SU-DHL-6 (cell line): Measurements from ENCODE around the gene CNTN5.

Experiments used
- H2AFZ ChIP-seq: fragments of 200-600 bp; sonication (generic); 2 replicates; pipeline ENCODE4 v1.6.1; 2014; ENCODE audit warnings: low read depth, mild to moderate bottlenecking, moderate library complexity, mixed read lengths, antibody characterized with exemption, low read length; ENCODE audit not compliant: severe bottlenecking
- H3F3A ChIP-seq: fragments of 200-600 bp; shearing (Covaris generic); 2 replicates; pipeline ENCODE4 v1.6.0; 2016; ENCODE audit warnings: antibody characterized with exemption, mild to moderate bottlenecking; ENCODE audit not compliant: insufficient read depth
- H3K27ac ChIP-seq: fragments of 200-600 bp; sonication (generic); 2 replicates; pipeline ENCODE4 v1.5.1; 2016; ENCODE audit warnings: low read depth, mild to moderate bottlenecking, low read length, moderate library complexity, mixed read lengths
- H3K27me3 ChIP-seq: fragments of 200-600 bp; sonication (generic), shearing (Covaris generic); 2 replicates; pipeline ENCODE4 v1.6.0; 2014; ENCODE audit warnings: mild to moderate bottlenecking, low read length
- H3K36me3 ChIP-seq: fragments of 200-600 bp; sonication (generic); 2 replicates; pipeline ENCODE4 v1.6.1; 2014; ENCODE audit warnings: mild to moderate bottlenecking, low read length, mixed read lengths
- H3K4me2 ChIP-seq: fragments of 300-600, 200-600 bp; shearing (Covaris generic), sonication (generic); 2 replicates; pipeline ENCODE4 v1.6.0; 2014; ENCODE audit warnings: low read length, low read depth, mild to moderate bottlenecking; ENCODE audit not compliant: poor library complexity, severe bottlenecking
- H3K4me3 ChIP-seq: fragments of 200-600 bp; sonication (generic); 2 replicates; pipeline ENCODE4 v1.5.1; 2014; ENCODE audit warnings: antibody characterized with exemption, low read length, mild to moderate bottlenecking, mixed read lengths; ENCODE audit not compliant: insufficient read depth, poor library complexity, severe bottlenecking
- H3K79me2 ChIP-seq: fragments of 200-600 bp; sonication (generic); 2 replicates; pipeline ENCODE4 v1.6.1; 2014; ENCODE audit warnings: mild to moderate bottlenecking, low read length, moderate library complexity; ENCODE audit not compliant: insufficient read depth
- H3K9ac ChIP-seq: fragments of 200-600 bp; sonication (generic); 2 replicates; pipeline ENCODE4 v1.7.0; 2014; ENCODE audit warnings: mild to moderate bottlenecking, low read length
- H3K9me2 ChIP-seq: fragments of 200-600 bp; sonication (generic); replicated peaks from 2 replicates; pipeline ENCODE4 v1.6.1; 2014; ENCODE audit warnings: low read length; ENCODE audit not compliant: insufficient read depth
- H3K9me3 ChIP-seq: fragments of 200-600 bp; sonication (generic); 2 replicates; pipeline ENCODE4 v1.6.1; 2014; ENCODE audit warnings: low read length, mixed read lengths; ENCODE audit not compliant: insufficient read depth
- H4K20me1 ChIP-seq: fragments of 200-600 bp; sonication (generic); 2 replicates; pipeline ENCODE4 v1.6.1; 2014; ENCODE audit warnings: low read depth, mild to moderate bottlenecking, antibody characterized with exemption, low read length, moderate library complexity, mixed read lengths
- CTCF ChIP-seq: fragments of 200-600 bp; sonication (generic); IDR thresholded peaks from one replicate; pipeline ENCODE4 v1.5.1; 2017; ENCODE audit warnings: antibody characterized with exemption, mild to moderate bottlenecking, low read length, moderate library complexity; ENCODE audit not compliant: insufficient read depth, poor library complexity, severe bottlenecking
- EZH2phosphoT487 ChIP-seq: fragments of 200-600 bp; sonication (generic), shearing (Covaris generic); conservative IDR thresholded peaks from 2 replicates; pipeline ENCODE4 v1.6.1; 2018; ENCODE audit warnings: mild to moderate bottlenecking, antibody characterized with exemption, low read length, moderate library complexity, mixed read lengths

Gene CNTN5

GRCh38 chr11:99695106-99695505 is 674.4 kb downstream of the CNTN5 start:
- Histone ChIP-seq H3K9me3 (no peaks in the 10 kb centered on the region), H4K20me1 (no peaks in the 10 kb centered on the region), H3K27me3 (no peaks in the 10 kb centered on the region), H3F3A (no peaks in the 10 kb centered on the region), H3K9ac (no peak overlapping the region), H3K4me3 (no peak overlapping the region), H3K4me2 (no peak overlapping the region), H3K27ac (no peak overlapping the region), H2AFZ (no peak overlapping the region), H3K36me3 (no peaks in the 10 kb centered on the region), H3K9me2 (no peaks in the 10 kb centered on the region), H3K79me2 (no peaks in the 10 kb centered on the region)
- TF ChIP-seq EZH2phosphoT487 = no peak
- no peak for TF ChIP-seq CTCF

- no peak overlapping the region for H3K4me2 ChIP-seq
- no peak for TF ChIP-seq CTCF
- no peak for TF ChIP-seq EZH2phosphoT487
- H4K20me1 ChIP-seq = no peaks in the 10 kb centered on the region
- H3K9me2 ChIP-seq = no peaks in the 10 kb centered on the region
- H3K79me2 ChIP-seq = no peaks in the 10 kb centered on the region
- no peaks in the 10 kb centered on the region for H3K9me3 ChIP-seq
- H3K27ac ChIP-seq = no peak overlapping the region
- H3K36me3 ChIP-seq = no peaks in the 10 kb centered on the region
- no peak overlapping the region for H3K9ac ChIP-seq
- H3K4me3 ChIP-seq = no peak overlapping the region
- H3F3A ChIP-seq = no peaks in the 10 kb centered on the region
- no peaks in the 10 kb centered on the region for H3K27me3 ChIP-seq
- no peak overlapping the region for H2AFZ ChIP-seq
These were observed 686.1 kb downstream of the CNTN5 start for GRCh38 chr11:99706848-99707247.

- Histone ChIP-seq H4K20me1 (no peaks in the 10 kb centered on the region), H2AFZ (no peak overlapping the region), H3K9me2 (no peaks in the 10 kb centered on the region), H3K4me2 (no peak overlapping the region), H3K79me2 (no peaks in the 10 kb centered on the region), H3K27me3 (no peaks in the 10 kb centered on the region), H3K36me3 (no peaks in the 10 kb centered on the region), H3K27ac (no peak overlapping the region), H3K9me3 (no peaks in the 10 kb centered on the region), H3K4me3 (no peak overlapping the region), H3F3A (no peaks in the 10 kb centered on the region), H3K9ac (no peak overlapping the region)
- TF ChIP-seq EZH2phosphoT487 (no peak), CTCF (no peak)
These were observed 688.4 kb downstream of the CNTN5 start for GRCh38 chr11:99708928-99709672.
